ENCODE measurements around the gene GRIN2A.

The GRIN2A gene

DNA sequence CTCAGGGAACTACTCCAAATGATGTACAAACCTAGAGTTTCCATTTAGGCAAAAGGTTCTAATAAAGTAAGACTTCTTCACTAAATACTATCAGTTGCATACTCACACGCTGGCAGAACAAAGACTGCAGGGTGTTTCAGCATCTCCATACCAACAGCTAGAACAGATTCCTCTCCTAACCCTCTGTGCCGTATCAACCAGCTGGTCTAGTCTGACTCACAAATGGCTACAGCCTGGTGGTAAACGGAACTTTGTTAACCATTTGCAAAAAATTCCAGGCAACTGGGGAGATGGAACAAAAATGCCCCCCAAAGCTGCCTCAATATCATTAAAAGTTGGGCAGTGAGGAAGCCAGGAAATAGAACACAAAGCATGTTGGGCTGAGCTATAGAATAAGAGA, 217.1 kb downstream of the GRIN2A start:
- no peak for DNase-seq (ENCODE audit: low read depth)

GRCh38 chr16:9964426-9964825, 217.8 kb downstream of the GRIN2A start:
- no peak for DNase-seq (ENCODE audit: low read depth)

DNA sequence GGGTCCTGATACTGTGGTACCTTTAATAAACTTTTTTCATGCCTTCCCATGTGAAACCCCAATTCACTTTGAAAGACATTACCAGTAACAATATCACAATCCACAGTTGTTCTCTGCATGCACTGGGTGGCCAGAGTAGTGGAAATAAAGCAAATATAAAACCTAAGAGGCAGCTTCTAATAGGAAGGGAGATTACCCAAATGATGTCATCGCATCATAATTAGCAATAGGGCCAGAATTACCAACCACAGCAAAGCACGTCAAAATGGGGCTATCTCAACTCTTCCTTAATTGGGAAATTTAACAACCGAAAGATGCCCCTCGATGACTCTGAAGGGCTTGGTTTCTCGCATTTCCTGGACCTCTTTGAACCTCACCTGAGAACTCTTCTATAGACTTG, 224.8 kb downstream of the GRIN2A start:
- DNase-seq (ENCODE audit: low read depth) = no peak

DNA sequence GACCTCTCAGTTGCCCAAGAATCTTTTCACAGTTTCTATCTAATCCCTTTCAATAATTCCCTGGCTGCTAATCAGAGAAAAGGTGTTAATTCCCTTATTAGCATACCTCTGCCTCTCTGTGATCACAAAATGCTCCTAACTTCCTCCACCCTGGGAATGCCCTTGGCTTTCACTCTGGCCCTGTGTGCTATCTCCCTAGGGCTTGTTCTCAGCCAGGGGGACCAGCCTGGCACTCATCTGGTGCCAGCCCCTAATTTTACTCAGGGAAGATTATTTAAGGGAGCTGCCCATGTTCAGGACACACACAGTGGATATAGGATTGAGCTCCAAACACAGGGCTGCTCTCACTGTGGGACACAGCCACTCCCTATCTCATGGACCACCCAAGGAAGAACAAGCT, 225.2 kb downstream of the GRIN2A start:
- no peak for DNase-seq (ENCODE audit: low read depth)

DNA sequence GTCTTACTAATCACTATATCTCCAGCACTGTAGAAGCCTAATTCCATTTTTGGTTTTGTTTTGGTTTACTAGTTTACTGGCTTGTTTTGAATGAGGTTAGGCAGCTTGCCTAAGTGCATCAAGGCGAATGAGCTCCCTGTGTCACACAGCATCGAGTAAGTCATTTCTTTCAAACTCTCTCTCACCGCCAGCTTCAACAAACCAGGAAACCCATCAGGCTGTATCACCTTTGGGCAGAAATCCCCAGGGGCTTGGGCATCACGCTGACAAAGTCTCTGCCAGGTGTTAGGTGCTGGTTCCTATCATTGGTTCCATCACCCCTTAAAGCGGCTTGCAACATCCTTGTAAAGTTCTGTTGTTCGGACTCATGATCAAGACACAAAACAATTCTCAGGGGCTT, 226.6 kb downstream of the GRIN2A start:
- DNase-seq (ENCODE audit: low read depth) = no peak

DNA sequence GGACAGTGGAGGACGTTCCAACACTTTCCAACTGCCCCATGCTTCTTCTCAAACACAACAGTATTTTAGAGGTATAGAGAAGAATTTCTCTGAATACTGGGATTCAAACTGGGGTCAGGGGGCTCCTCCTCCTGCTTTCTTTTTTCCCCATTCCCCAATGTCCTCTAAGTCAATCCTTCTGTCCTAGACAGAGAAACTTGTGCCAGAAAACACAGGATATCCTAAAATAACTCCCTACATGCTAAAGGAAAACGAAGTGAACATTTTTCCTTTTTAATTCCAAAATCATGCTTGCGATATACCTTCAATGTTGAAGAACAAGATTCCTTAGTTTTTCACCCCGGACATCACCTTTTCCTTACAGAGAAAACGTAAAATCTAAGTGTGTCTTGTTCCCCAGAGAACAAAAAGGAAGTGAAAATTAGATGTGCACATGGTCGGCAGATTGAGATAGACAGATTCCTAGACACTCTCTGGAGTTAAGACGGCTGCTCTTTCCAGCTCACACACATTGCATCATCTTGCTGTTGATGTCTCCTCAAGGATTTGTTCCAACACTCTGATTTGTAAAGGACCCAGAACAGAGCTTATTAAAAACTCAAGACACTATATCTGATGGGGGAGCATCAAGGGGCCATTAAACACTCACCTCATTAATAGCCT, 228.2 kb downstream of the GRIN2A start:
- DNase-seq (ENCODE audit: low read depth) = no peak

- no peak for DNase-seq (ENCODE audit: low read depth)
Observed at GRCh38 chr16:9950658-9951057, 231.6 kb downstream of the GRIN2A start.

DNA sequence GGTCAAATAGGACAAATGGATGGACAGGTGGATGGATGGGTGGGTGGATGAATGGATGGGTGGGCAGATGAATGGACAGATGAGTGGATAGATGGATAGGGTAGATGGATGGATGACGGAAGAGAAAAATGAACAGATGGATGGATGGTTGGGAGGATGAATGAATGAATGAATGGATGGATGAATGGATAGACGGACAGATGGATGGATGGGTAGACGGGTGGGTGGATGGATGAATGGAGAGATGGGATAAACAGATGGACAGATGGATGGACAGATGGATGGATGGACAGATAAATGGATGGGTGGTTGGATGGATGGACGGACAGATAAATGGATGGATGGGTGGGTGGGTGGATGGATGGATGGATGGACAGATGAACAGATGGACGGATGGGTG, 232.8 kb downstream of the GRIN2A start:
- no peak for DNase-seq (ENCODE audit: low read depth)

GRCh38 chr16:9948933-9949332, 233.3 kb downstream of the GRIN2A start:
- no peak for DNase-seq (ENCODE audit: low read depth)

GRCh38 chr16:9946022-9946720, 236.1 kb downstream of the GRIN2A start:
- DNase-seq (ENCODE audit: low read depth) = no peak

DNA sequence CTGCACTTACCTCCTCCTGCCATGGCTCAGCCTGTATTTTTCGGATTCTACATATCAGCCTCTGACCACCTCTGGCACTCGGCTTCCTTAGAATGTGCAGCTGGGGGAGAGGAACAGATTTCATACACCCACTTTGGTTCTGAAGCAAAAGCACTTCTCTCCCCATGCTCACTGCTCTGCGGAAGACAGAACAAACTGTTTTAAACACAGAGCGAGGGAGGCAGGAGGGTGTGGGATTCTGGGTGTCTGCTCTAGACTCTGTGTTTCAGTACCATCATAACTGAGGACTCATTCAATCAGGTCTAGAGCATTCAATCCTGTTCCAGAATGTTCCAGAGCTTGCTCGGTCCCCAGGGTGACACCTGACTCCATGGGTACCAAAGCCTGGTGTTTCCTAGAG, 239.1 kb downstream of the GRIN2A start:
- DNase-seq (ENCODE audit: low read depth) = no peak

DNA sequence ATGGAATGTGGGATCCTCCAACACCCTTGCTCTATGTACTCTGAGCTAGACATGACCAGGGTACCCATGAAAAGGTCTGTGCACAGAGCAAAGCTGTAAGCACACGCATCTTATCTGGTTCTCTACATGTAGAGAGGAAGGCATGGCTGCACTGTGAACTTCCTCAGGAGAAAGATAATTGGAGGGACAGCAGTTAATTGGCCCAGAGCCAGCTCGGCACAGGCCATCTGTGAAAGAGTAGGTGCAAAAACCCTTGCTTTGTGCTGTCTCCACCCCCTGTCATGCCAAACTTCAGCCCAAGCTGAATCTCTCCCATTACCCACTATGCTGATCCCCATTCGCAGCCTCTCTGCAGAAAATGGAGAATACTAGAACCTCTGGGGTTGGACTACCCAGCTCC, 241.0 kb downstream of the GRIN2A start:
- no peak for DNase-seq (ENCODE audit: low read depth)

DNA sequence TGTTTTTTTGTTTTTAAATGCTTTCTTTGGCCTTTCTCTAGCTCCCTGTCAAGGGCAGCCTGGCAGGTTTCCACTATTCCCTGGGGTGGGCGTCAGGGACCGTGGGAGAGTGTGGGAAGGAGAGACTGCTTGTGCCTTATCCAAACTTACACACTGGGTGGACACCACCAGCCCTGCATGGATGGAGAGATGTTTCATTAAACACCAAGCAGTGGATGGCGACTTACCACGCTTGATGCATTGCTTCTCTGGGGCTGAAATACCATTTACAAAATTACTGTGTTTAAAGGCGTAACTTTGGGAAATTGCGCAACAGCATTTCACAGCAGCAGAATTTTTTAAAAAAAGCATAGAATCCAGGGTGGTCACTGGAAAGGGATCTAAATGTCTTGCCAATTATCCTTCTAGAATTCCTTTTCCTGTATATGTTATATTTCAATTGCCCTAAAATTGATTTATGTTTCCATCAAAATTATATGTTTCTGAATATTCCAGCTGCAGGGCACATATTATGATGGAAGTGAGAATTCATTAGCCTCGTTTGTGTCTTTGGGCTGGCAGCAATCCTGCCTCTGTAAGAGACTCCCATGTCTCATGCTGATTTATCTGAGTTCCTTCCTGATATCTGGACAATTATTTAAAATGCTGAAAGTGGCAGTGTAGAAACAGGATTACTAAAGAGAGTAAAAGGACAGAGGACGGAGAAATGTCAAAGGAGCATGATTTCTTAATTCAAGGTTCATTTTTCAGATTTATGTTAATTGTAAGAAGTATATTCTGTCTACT, 247.3 kb downstream of the GRIN2A start:
- DNase-seq (ENCODE audit: low read depth) = no peak

GRCh38 chr16:9932919-9933653, 249.1 kb downstream of the GRIN2A start:
- DNase-seq (ENCODE audit: low read depth) = no peak

DNA sequence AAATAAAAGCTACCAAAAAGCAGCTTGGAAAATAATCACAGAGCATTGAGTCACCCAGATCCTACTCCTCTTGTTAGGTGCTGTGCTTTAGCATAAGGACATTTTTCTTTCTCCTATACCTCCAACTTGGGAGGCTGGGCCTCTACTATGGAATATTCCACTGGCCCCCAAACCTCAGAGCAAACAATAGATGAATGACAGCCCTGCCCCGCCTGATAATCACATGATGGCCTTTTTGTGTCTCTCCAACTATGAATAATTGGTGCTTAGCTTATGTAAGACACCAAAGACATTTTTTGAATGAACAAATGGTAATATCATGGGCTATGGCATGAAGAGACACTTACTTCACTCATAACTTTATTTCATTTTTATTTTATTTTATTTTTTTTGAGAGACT, 250.2 kb downstream of the GRIN2A start:
- no peak for DNase-seq (ENCODE audit: low read depth)

- DNase-seq (ENCODE audit: low read depth) = no peak
Observed at GRCh38 chr16:9929836-9930235, 252.4 kb downstream of the GRIN2A start.

DNA sequence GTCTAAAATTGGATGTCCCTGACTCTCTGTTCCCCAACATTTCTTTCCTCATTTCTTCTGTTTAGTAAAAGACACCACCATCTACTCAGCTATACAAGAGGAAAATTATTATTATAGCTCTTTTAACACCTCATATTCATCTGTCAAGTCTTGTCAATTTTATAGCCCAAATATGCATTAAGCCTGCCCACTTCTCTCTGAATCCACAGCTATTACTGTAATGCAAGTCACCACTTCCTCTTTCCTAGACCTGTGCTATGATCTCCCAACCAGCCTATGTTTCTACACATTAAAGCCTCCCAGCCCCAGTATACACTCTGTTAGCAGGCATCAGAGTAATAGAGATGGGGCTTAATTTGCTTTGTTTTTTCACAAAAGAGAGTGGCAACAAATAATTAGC, 252.9 kb downstream of the GRIN2A start:
- no peak for DNase-seq (ENCODE audit: low read depth)

DNA sequence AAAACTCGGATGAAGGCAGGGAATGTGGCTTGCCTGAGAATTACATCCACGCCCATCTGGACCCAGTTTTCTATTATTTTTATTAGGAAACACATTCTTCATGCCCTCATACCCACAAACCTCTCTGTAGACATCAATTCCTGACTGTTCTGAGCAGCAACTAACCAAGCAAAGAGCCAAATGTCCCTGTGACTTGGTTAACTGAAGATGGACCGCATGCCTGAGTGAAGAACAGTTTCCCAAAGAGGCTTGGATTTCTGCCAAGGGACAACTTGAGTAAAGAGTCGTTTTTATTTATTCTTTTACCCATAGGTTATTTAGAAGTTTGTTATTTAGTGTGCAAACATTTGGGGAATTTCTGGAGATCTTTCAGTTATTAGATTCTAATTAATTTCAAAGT, 259.8 kb downstream of the GRIN2A start:
- no peak for DNase-seq (ENCODE audit: low read depth)

- no peak for DNase-seq (ENCODE audit: low read depth)
Observed at GRCh38 chr16:9921997-9922396, 260.2 kb downstream of the GRIN2A start.

- DNase-seq (ENCODE audit: low read depth) = no peak
Observed at GRCh38 chr16:9919460-9919859, 262.8 kb downstream of the GRIN2A start.

DNA sequence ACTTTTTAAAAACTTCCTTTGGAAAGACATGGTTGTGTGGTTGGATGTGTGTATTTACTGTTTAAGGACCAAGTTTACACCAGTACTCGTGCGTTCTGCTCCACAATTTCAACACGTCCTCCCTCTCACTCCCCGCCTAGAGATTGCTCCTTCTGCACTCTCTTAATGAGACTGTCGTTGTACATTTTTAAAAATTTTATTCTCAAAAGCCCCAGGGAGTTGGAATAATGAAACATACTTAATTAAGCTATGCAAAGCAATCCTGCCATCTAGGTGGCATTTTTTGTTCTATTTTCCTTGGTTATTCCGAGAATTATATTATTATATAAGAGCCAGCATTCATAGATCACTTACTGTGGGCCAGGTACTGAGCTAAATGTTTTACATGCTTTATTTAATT, 264.5 kb downstream of the GRIN2A start:
- no peak for DNase-seq (ENCODE audit: low read depth)

DNA sequence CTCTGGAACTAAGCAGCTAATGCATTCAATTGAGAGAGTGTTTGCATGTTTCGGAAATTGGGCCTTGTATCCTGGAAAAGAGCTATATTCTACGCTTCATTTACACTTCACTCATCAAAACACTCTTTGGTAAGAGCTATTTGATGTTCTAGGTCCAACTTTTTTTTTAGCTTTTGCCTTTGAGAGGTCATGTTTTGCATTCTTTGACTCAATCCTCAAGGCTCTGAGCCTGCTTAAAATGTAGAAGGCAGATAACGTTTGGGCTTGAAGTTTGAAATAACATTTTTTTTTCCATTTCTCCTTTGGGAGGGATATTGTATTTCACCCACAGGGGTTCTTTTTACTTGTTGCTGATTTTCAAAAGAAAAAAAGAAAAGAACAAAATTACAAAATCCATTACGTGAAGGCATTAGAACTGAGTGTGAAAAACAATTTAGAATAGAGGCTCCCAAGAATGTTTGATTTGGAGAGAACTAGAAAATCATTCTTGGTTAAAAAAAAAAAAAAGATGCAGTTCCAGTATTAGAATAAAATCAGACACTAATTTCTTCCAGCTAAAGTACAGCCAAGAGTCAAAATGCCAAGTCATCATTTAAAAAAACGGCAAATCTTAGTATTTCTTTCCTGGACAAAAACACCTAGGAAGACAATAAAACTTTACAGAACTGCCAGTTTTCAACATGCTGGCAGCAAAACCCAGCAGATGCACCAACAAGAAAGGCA, 268.5 kb downstream of the GRIN2A start:
- no peak for DNase-seq (ENCODE audit: low read depth)
